ENCODE measurements around the gene ARID4B. TPM values are rescaled to one million over a fixed set of nuclear protein-coding genes. Genes with fewer than 3 reads are reported as not detected.

Gene ARID4B
- total RNA-seq, 1 experiment from 2014 or later: 34.0 TPM

DNA sequence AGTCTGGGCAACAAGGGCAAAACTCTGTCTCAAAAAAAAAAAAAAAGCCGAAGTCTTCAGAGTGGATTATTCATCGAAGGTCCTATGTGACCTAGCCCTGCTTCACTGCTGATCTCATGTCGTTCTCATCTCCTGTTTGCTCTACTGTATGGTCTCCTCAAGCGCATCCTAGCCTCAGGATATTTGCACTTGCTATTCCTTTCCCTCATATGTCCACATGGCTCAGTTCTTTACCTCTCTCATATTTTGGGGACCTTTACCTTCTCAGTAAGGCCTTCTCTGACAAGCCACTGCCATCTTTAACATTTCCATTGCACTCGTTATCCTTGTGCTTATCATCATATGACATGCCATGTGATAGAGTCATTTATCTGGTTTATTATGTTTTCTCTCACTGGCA lies 41.8 kb upstream of the ARID4B start:
- Histone ChIP-seq H2AK5ac (ENCODE audit: insufficient read length, low read length) (no peak overlapping the region), H3K23ac (ENCODE audit: insufficient read length, low read depth, low read length) (no peak overlapping the region), H3K9me3 (ENCODE audit: control insufficient read depth, low read depth, low read length) (no peaks in the 10 kb centered on the region), H3K4me2 (ENCODE audit: insufficient read depth, insufficient read length, low read length) (no peak overlapping the region), H3K18ac (ENCODE audit: insufficient read length, low read depth, low read length) (no peak overlapping the region), H4K91ac (ENCODE audit: insufficient read length, low read depth, low read length) (no peak overlapping the region), H3K56ac (ENCODE audit: insufficient read length, low read depth, low read length) (no peak overlapping the region), H3T11ph (ENCODE audit: low read length) (no peak overlapping the region), H2BK20ac (ENCODE audit: low read depth, low read length, poor library complexity, severe bottlenecking) (no peak overlapping the region), H3K79me1 (ENCODE audit: insufficient read depth, low read depth, low read length, poor library complexity, severe bottlenecking) (peaks cover 3% of the 10 kb centered on the region), H4K20me1 (ENCODE audit: control insufficient read depth, insufficient read depth, insufficient read length) (no peaks in the 10 kb centered on the region), H3K27ac (ENCODE audit: insufficient read length, low read depth, low read length) (no peak overlapping the region), H4K5ac (ENCODE audit: insufficient read length, low read depth, low read length) (no peak overlapping the region), H2BK12ac (ENCODE audit: insufficient read length, low read depth, low read length) (no peak overlapping the region), H2BK15ac (ENCODE audit: low read depth, low read length) (no peak overlapping the region), H3K79me2 (ENCODE audit: insufficient read depth, low read length) (peaks cover 7% of the 10 kb centered on the region; the same call in 1 of the 2 replicates), H2AFZ (ENCODE audit: low read length) (no peak overlapping the region), H3K4me1 (ENCODE audit: insufficient read depth, low read length) (no peaks in the 10 kb centered on the region; the same call in 1 of the 2 replicates), H3K14ac (ENCODE audit: insufficient read depth, low read length) (no peak overlapping the region), H2BK120ac (ENCODE audit: low read depth, low read length, poor library complexity, severe bottlenecking) (no peak overlapping the region), H4K8ac (replicated peaks; ENCODE audit: insufficient read length, low read depth, low read length) (no peak overlapping the region), H3K23me2 (ENCODE audit: insufficient read length, low read depth, low read length, poor library complexity, severe bottlenecking) (no peaks in the 10 kb centered on the region), H3K4ac (ENCODE audit: low read depth, low read length) (no peak overlapping the region), H3K9ac (ENCODE audit: extremely low read depth, insufficient read length, low read length) (no peak overlapping the region), H3K27me3 (ENCODE audit: insufficient read depth, low read length) (no peaks in the 10 kb centered on the region), H2BK5ac (ENCODE audit: insufficient read length, low read length) (no peak overlapping the region)
- Mint-ChIP-seq H3K4me3 (no peak overlapping the region), H3K36me3 (ENCODE audit: insufficient read depth in 1 of 3, low read depth in 3 of 3) (peaks cover 13 to 30% (median 20%) of the 10 kb centered on the region in 3 experiments), H3K4me1 (peaks cover 15 to 16% of the 10 kb centered on the region in 2 experiments), H3K9me3 (no peaks in the 10 kb centered on the region), H3K27me3 (ENCODE audit: low read depth) (no peaks in the 10 kb centered on the region), H3K27ac (no peak overlapping the region)
- WGBS (ENCODE audit: extremely low coverage, insufficient read length, low lambda C conversion rate): no CpG with 5 or more reads among the region's 5 CpGs
- DNase-seq: no peak
- TF ChIP-seq, protein P1, sequence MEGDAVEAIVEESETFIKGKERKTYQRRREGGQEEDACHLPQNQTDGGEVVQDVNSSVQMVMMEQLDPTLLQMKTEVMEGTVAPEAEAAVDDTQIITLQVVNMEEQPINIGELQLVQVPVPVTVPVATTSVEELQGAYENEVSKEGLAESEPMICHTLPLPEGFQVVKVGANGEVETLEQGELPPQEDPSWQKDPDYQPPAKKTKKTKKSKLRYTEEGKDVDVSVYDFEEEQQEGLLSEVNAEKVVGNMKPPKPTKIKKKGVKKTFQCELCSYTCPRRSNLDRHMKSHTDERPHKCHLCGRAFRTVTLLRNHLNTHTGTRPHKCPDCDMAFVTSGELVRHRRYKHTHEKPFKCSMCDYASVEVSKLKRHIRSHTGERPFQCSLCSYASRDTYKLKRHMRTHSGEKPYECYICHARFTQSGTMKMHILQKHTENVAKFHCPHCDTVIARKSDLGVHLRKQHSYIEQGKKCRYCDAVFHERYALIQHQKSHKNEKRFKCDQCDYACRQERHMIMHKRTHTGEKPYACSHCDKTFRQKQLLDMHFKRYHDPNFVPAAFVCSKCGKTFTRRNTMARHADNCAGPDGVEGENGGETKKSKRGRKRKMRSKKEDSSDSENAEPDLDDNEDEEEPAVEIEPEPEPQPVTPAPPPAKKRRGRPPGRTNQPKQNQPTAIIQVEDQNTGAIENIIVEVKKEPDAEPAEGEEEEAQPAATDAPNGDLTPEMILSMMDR (conservative IDR thresholded peaks at IDR 0.05): no peak

Measured in H9 (cell line).